ENCODE data around the gene SLU7. TPM values are rescaled to one million over a fixed set of nuclear protein-coding genes. Genes with fewer than 3 reads are reported as not detected.

The SLU7 gene
- total RNA-seq, 1 experiment from 2014 or later, result 65.3 TPM

DNA sequence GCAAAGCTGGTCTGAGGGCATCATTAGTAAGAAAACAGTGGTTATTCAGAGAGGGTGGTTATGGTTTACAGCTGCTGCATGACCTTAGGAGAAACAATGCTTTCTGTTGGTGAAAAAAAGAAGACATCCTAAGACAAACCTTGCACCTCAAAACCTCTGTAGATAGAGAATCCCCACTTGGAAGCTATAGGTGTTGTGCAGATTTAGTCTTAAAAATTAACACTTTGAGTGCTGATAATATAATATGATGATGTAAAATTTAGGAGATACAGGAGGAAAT lies 1.4 kb upstream of the SLU7 start:
- peak overlapping the region; percentile 92 for H3K4me3 ChIP-seq (ENCODE audit: low read length)
- peak; percentile 64 for DNase-seq
- peak overlapping the region; percentile 81 for H3K9ac ChIP-seq (ENCODE audit: low read length)
- peak overlapping the region; percentile 90 for H3K4me2 ChIP-seq (ENCODE audit: low read depth, low read length, poor library complexity, severe bottlenecking)
- no peaks in the 10 kb centered on the region for H3K9me2 ChIP-seq (replicated peaks; ENCODE audit: insufficient read depth, low read length)
- H3K27ac ChIP-seq (ENCODE audit: low read length), result peak overlapping the region; percentile 99
- H3K79me2 ChIP-seq (ENCODE audit: low read length), result peaks cover 69% of the 10 kb centered on the region
- H3K27me3 ChIP-seq (ENCODE audit: low read length), result no peaks in the 10 kb centered on the region
- peak overlapping the region; percentile 96 for H2AFZ ChIP-seq (ENCODE audit: low read length)
- no peaks in the 10 kb centered on the region for H3K9me3 ChIP-seq (ENCODE audit: low read length)
- H4K20me1 ChIP-seq (ENCODE audit: insufficient read depth, low read depth, low read length), result peaks cover 7% of the 10 kb centered on the region; the same call in 1 of the 2 replicates
- H3K4me1 ChIP-seq (ENCODE audit: low read length), result peaks cover 75% of the 10 kb centered on the region
- peaks cover 28% of the 10 kb centered on the region for H3K36me3 ChIP-seq (ENCODE audit: insufficient read depth, low read length)

DNA sequence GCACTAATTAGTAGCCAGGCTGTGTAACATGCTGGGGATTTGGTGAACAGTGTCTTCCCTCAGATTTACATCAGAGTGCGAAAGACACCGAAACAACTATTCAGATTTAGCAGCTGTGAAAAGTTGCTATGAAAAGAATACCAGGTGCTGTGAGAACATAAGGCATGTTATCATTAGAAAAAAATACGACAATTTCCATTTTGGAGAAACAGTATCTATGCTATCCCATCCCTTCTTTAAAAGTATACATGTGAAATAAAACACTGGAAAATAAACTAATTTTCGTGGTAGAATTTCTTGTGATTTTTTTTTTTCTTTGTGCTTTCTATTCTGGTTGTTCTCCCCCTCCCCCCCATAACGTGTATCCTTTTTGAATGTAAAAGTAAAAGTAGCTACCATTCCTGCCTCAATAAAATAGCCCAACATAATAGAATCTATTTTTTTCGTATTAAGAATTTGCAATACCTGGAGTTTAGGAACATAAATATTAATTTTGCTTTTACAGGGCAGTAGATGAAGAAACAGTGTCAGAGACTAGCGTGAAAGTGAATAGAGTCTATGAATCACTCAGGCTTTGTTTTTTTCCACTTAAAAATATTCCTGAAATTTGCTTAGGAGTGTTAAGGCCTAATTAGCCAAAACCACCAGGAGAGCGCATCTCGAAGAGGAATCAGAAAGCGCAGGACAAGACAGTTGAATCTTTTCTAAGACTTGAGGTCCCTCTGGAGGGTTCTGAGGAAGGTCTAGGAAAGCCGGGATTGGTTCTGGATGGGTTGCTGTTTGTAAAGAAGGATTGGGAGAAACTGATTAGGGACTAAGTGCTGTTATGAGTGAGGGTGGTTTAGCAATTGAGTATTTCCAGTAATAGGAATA lies 813 bp upstream of the SLU7 start:
- Histone ChIP-seq H3K9ac (ENCODE audit: low read length) (peak overlapping the region; percentile 81), H3K36me3 (ENCODE audit: insufficient read depth, low read length) (peaks cover 26% of the 10 kb centered on the region), H2AFZ (ENCODE audit: low read length) (peak overlapping the region; percentile 96), H3K9me3 (ENCODE audit: low read length) (no peaks in the 10 kb centered on the region), H3K9me2 (replicated peaks; ENCODE audit: insufficient read depth, low read length) (no peaks in the 10 kb centered on the region), H3K27ac (ENCODE audit: low read length) (peak overlapping the region; percentile 99), H3K79me2 (ENCODE audit: low read length) (peaks cover 71% of the 10 kb centered on the region), H3K27me3 (ENCODE audit: low read length) (no peaks in the 10 kb centered on the region), H3K4me3 (ENCODE audit: low read length) (peak overlapping the region; percentile 92), H3K4me1 (ENCODE audit: low read length) (peaks cover 74% of the 10 kb centered on the region), H4K20me1 (ENCODE audit: insufficient read depth, low read depth, low read length) (peaks cover 7% of the 10 kb centered on the region; the same call in 1 of the 2 replicates), H3K4me2 (ENCODE audit: low read depth, low read length, poor library complexity, severe bottlenecking) (peak overlapping the region; percentile 90)
- DNase-seq, result peak; percentile 53

DNA sequence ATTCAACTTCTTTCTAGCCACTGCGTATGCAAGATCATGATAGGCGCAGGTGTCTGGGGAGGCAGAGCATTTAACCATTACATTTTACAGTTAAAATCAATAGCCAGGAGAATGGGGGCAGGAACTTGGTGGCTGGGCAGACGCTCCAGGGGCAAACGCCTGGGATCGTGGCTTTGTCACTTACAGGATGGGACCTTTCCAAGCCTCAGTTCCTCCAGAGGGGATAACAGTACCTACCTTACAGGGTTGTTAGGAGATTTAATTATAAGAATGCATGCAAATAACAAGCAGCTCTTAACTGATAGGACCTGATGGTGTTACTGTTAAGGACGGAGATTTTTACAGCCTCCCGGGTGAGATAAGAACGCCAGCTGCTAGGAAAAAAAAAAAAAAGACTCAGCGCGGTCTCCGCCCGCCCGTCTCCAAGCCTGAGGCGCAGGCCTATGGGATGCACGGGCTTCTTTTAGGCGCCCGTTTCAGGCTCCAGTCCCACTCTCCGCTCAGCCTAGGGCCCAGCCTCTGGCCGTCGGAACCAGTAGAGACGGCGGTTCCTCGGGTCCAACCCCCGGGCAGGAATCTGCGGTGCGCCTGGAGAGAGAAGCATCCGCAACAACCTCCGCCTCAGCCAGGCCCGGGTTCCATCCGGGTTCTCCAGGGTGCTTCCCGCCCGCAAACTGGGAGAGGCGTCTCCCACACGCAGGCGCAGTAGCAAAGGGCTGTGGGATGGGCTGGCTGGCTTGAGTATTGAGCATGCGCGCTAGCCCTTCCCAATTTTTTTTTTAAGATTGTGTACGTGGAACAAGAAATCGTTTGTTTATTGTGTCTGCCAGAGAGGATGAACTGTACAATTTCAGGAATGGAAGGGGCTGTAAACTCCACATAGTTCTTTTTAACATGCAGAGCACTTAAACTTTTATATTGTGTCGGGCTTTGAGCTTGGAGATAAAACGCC lies 19.2 kb downstream of the SLU7 start, which contains the start of gene FAM200C:
Gene FAM200C, minus strand, starts transcription at position 653 of the 952 bp plus-strand sequence. CDS start 4,564 bp downstream, outside the sequence.
- Histone ChIP-seq H3K4me2 (ENCODE audit: low read depth, low read length, poor library complexity, severe bottlenecking) (peak within 1 kb of the TSS; percentile 90), H3K36me3 (ENCODE audit: insufficient read depth, low read length) (peaks cover 16% of the 10 kb centered on the region; the same call in 1 of the 2 replicates), H3K27me3 (ENCODE audit: low read length) (no peaks in the 10 kb centered on the region), H3K9ac (ENCODE audit: low read length) (peak within 1 kb of the TSS; percentile 80), H3K9me2 (replicated peaks; ENCODE audit: insufficient read depth, low read length) (no peaks in the 10 kb centered on the region), H3K4me3 (ENCODE audit: low read length) (peak within 1 kb of the TSS; percentile 72), H3K4me1 (ENCODE audit: low read length) (peaks cover 14% of the 10 kb centered on the region), H4K20me1 (ENCODE audit: insufficient read depth, low read depth, low read length) (no peaks in the 10 kb centered on the region), H3K79me2 (ENCODE audit: low read length) (no peaks in the 10 kb centered on the region), H3K9me3 (ENCODE audit: low read length) (no peaks in the 10 kb centered on the region), H3K27ac (ENCODE audit: low read length) (no peak within 1 kb of the TSS), H2AFZ (ENCODE audit: low read length) (peak within 1 kb of the TSS; percentile 87)
- DNase-seq, result peak; percentile 90

DNA sequence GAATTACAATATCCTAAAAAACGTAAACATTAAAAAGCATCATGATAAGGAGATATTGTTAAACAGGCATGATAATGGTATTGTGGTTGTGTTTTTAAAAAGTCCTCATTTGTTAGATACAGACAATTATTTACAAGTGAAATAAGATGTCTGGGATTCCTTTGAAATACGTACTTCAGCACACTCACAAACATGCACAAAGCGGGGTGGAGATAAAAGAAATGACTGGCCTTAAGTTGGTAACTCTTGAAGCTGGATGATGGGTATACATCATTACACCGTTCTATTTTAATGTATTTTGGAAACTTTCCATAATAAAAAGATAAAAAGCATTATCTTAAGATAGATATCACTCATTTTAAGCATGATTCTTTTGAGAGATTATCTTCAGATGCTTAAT lies 20.1 kb downstream of the SLU7 start:
- no peak overlapping the region for H3K27ac ChIP-seq (ENCODE audit: low read length)
- H3K9ac ChIP-seq (ENCODE audit: low read length), result peak overlapping the region; percentile 80
- no peaks in the 10 kb centered on the region for H3K9me3 ChIP-seq (ENCODE audit: low read length)

DNA sequence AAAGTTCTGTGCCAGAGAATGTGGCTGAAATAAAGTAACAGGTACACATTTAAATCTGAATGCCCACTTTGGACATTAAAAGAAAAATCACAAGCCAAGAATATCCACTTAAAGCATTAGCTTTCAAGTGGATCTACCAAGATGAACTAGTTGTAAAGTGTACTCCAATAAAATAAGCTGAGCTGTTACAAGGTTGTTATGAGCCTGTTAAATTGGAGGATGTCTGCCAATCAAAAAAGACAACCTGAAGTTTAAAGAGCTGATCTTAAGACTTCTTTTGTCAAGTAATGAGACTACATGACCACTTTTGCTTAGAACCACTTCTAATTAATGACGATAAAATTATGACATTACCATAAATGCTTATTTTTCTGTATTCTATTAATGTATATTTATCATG lies 21.4 kb downstream of the SLU7 start:
- Histone ChIP-seq H3K4me1 (ENCODE audit: low read length) (peaks cover 14% of the 10 kb centered on the region), H3K9me2 (replicated peaks; ENCODE audit: insufficient read depth, low read length) (no peaks in the 10 kb centered on the region), H3K4me3 (ENCODE audit: low read length) (no peak overlapping the region), H3K79me2 (ENCODE audit: low read length) (no peaks in the 10 kb centered on the region), H2AFZ (ENCODE audit: low read length) (no peak overlapping the region), H3K27me3 (ENCODE audit: low read length) (no peaks in the 10 kb centered on the region), H4K20me1 (ENCODE audit: insufficient read depth, low read depth, low read length) (no peaks in the 10 kb centered on the region), H3K4me2 (ENCODE audit: low read depth, low read length, poor library complexity, severe bottlenecking) (no peak overlapping the region), H3K36me3 (ENCODE audit: insufficient read depth, low read length) (no peaks in the 10 kb centered on the region), H3K9me3 (ENCODE audit: low read length) (no peaks in the 10 kb centered on the region), H3K27ac (ENCODE audit: low read length) (no peak overlapping the region), H3K9ac (ENCODE audit: low read length) (no peak overlapping the region)
- DNase-seq, result no peak

More for the DNA sequence above, 20.1 kb downstream of the SLU7 start:
- Histone ChIP-seq H3K9me2 (replicated peaks; ENCODE audit: insufficient read depth, low read length) (no peaks in the 10 kb centered on the region), H3K4me1 (ENCODE audit: low read length) (peaks cover 14% of the 10 kb centered on the region), H3K36me3 (ENCODE audit: insufficient read depth, low read length) (peaks cover 9% of the 10 kb centered on the region; the same call in 1 of the 2 replicates), H3K4me2 (ENCODE audit: low read depth, low read length, poor library complexity, severe bottlenecking) (peak overlapping the region; percentile 90), H4K20me1 (ENCODE audit: insufficient read depth, low read depth, low read length) (no peaks in the 10 kb centered on the region), H3K4me3 (ENCODE audit: low read length) (peak overlapping the region; percentile 72), H2AFZ (ENCODE audit: low read length) (no peak overlapping the region), H3K27me3 (ENCODE audit: low read length) (no peaks in the 10 kb centered on the region), H3K79me2 (ENCODE audit: low read length) (no peaks in the 10 kb centered on the region)
- DNase-seq, result no peak

DNA sequence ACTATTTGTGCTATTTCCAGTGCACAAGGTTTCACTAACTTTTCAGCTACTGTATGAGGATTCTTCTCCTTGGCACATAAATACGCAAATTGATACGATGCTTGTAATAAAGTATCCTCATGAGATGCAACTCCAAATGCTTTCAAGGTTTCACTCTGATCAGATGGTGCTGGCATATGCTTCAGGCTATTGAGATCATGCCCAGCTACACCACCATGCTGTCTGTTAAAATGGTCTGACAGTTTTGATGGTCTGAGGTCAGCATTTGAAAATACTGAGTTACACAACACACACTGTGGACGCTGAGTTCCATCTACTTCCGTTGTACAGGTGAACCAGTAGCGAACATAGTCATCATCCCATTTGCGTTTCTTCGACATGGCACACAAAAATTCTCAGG lies 23.8 kb downstream of the SLU7 start:
- Histone ChIP-seq H3K9ac (ENCODE audit: low read length) (no peak overlapping the region), H2AFZ (ENCODE audit: low read length) (no peak overlapping the region), H3K36me3 (ENCODE audit: insufficient read depth, low read length) (no peaks in the 10 kb centered on the region), H4K20me1 (ENCODE audit: insufficient read depth, low read depth, low read length) (no peaks in the 10 kb centered on the region), H3K4me3 (ENCODE audit: low read length) (no peak overlapping the region), H3K4me1 (ENCODE audit: low read length) (peaks cover 10% of the 10 kb centered on the region), H3K27me3 (ENCODE audit: low read length) (no peaks in the 10 kb centered on the region), H3K4me2 (ENCODE audit: low read depth, low read length, poor library complexity, severe bottlenecking) (no peak overlapping the region), H3K9me3 (ENCODE audit: low read length) (no peaks in the 10 kb centered on the region), H3K27ac (ENCODE audit: low read length) (no peak overlapping the region), H3K9me2 (replicated peaks; ENCODE audit: insufficient read depth, low read length) (no peaks in the 10 kb centered on the region), H3K79me2 (ENCODE audit: low read length) (no peaks in the 10 kb centered on the region)
- no peak for DNase-seq

DNA sequence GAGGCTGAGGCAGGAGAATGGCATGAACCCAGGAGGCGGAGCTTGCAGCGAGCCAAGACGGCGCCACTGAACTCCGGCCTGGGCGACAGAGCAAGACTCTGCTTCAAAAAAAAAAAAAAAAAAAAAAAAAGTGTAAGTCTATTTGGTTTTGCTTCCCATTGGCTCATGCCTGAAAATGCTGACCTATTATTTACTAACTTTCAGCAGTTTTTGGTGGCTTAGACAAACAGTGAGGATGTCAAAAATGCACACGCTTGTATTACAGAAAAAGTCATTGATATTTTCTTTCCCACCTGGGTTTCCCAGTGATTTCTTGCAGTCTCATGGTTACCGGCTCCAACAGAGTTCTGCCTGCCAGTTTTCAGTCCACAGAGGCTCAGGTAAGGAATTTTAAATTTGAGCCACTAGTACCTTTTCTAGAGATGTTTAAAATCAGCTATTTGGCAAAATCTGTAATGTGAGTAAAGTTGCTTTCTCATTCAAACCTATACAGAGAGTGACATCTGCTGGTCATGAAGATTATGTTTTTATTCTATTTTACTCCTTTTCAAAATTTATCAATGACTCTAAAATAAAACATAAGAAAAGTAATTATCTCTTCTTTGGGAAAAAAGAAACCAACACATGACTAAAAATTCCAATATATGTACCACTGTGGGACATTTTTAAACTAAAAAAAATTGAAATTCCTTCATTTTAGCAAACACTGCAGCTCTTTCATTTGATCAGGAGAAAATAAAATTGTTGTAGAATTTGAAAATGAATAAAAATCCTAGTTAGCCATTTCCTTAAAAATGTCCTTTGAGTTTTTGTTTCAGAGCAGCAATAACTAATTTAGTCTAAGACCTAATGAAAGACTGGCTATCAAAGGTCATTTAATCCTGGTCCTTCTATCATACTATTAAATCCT lies 27.8 kb downstream of the SLU7 start:
- Histone ChIP-seq H3K4me3 (ENCODE audit: low read length) (no peak overlapping the region), H2AFZ (ENCODE audit: low read length) (no peak overlapping the region), H3K4me2 (ENCODE audit: low read depth, low read length, poor library complexity, severe bottlenecking) (no peak overlapping the region), H3K79me2 (ENCODE audit: low read length) (no peaks in the 10 kb centered on the region), H3K4me1 (ENCODE audit: low read length) (no peaks in the 10 kb centered on the region), H4K20me1 (ENCODE audit: insufficient read depth, low read depth, low read length) (no peaks in the 10 kb centered on the region), H3K27ac (ENCODE audit: low read length) (no peak overlapping the region), H3K9me2 (replicated peaks; ENCODE audit: insufficient read depth, low read length) (no peaks in the 10 kb centered on the region), H3K9ac (ENCODE audit: low read length) (no peak overlapping the region), H3K27me3 (ENCODE audit: low read length) (no peaks in the 10 kb centered on the region), H3K36me3 (ENCODE audit: insufficient read depth, low read length) (no peaks in the 10 kb centered on the region), H3K9me3 (ENCODE audit: low read length) (peaks cover 5% of the 10 kb centered on the region)
- peak; percentile 72 for DNase-seq
